Measurements from ENCODE around the gene ANGPTL4.

DNA sequence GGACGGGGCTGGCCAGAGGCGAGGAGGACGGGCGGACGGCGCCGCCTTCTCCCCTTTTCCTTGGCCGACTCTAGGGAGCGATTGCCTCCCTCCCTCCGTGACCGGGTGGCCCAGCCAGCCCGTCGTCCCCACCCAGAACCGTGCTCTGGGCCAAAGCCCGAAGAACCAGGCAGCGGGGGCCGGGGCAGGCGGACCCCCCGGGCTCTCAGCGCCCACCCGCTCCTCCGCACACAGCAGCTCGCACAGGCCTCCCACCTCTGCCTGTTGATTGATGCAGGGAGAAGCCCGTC, 39.8 kb downstream of the ANGPTL4 start:
- TF ChIP-seq CHD2 (IDR thresholded peaks at IDR 0.05; ENCODE audit: low read length, partially characterized antibody) = no peak
- TF ChIP-seq RAD21 (conservative IDR thresholded peaks at IDR 0.05 in 1 of 2, IDR thresholded peaks at IDR 0.05 in 1 of 2) = no peak
- no peak for TF ChIP-seq JUNB (IDR thresholded peaks at IDR 0.05)
- TF ChIP-seq SMC3 (IDR thresholded peaks at IDR 0.05) = no peak
- no peak for TF ChIP-seq ZC3H11A (IDR thresholded peaks at IDR 0.05)
- no peak for TF ChIP-seq NR3C1 (IDR thresholded peaks at IDR 0.05)
- TF ChIP-seq NFE2L2 (conservative IDR thresholded peaks at IDR 0.05; ENCODE audit: low read length) = no peak
- no peak for TF ChIP-seq NPAS2 (CRISPR knock-in tag; IDR thresholded peaks at IDR 0.05; ENCODE audit: borderline replicate concordance)
- TF ChIP-seq POLR2A (IDR thresholded peaks at IDR 0.05; ENCODE audit: low read length) = no peak
- TF ChIP-seq BHLHE40 (IDR thresholded peaks at IDR 0.05; ENCODE audit: low read depth, low read length) = no peak
- TF ChIP-seq, protein P1, sequence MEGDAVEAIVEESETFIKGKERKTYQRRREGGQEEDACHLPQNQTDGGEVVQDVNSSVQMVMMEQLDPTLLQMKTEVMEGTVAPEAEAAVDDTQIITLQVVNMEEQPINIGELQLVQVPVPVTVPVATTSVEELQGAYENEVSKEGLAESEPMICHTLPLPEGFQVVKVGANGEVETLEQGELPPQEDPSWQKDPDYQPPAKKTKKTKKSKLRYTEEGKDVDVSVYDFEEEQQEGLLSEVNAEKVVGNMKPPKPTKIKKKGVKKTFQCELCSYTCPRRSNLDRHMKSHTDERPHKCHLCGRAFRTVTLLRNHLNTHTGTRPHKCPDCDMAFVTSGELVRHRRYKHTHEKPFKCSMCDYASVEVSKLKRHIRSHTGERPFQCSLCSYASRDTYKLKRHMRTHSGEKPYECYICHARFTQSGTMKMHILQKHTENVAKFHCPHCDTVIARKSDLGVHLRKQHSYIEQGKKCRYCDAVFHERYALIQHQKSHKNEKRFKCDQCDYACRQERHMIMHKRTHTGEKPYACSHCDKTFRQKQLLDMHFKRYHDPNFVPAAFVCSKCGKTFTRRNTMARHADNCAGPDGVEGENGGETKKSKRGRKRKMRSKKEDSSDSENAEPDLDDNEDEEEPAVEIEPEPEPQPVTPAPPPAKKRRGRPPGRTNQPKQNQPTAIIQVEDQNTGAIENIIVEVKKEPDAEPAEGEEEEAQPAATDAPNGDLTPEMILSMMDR (IDR thresholded peaks at IDR 0.05) = no peak
- no peak for TF ChIP-seq CBX2 (IDR thresholded peaks at IDR 0.05; ENCODE audit: borderline replicate concordance, low read depth)
- TF ChIP-seq RCOR1 (IDR thresholded peaks at IDR 0.05; ENCODE audit: low read depth, low read length) = no peak
- no peak for TF ChIP-seq MAZ (IDR thresholded peaks at IDR 0.05; ENCODE audit: borderline replicate concordance, low read depth, low read length)

All from A549 (cell line).